Smooth muscle cell (in vitro differentiated cells): ENCODE data around the gene DKK2. TPM values are rescaled to one million over a fixed set of nuclear protein-coding genes. Genes with fewer than 3 reads are reported as not detected.
A peak's percentile ranks its signal among the peaks of the same experiment; 100 is the strongest.

ENCODE experiments used
- DNase-seq: peaks from one replicate; lab custom pipeline; 2025; ENCODE audit not compliant: unreplicated experiment; lab: John Stamatoyannopoulos, UW
- H2AFZ ChIP-seq: fragments of 200-600 bp; sonication (generic); 2 replicates; pipeline ENCODE4 v1.6.0; 2016; ENCODE audit warnings: antibody characterized with exemption, low read depth, mild to moderate bottlenecking
- H3F3A ChIP-seq: fragments of 200-600 bp; sonication (generic); 2 replicates; pipeline ENCODE4 v1.6.0; 2017; ENCODE audit warnings: antibody characterized with exemption, low read depth
- H3K27ac ChIP-seq: fragments of 200-600 bp; sonication (generic); 2 replicates; pipeline ENCODE4 v1.5.1; 2016; ENCODE audit warnings: low read depth, mild to moderate bottlenecking
- H3K27me3 ChIP-seq: fragments of 200-600 bp; sonication (generic); 2 replicates; pipeline ENCODE4 v1.6.1; 2016; ENCODE audit warnings: low read depth, mild to moderate bottlenecking
- H3K36me3 ChIP-seq: fragments of 200-600 bp; sonication (generic); 2 replicates; pipeline ENCODE4 v1.5.1; 2016; ENCODE audit warnings: low read depth
- H3K4me1 ChIP-seq: fragments of 200-600 bp; sonication (generic); 2 replicates; pipeline ENCODE4 v1.5.1; 2016; ENCODE audit warnings: low read depth
- H3K4me2 ChIP-seq: fragments of 200-600 bp; sonication (generic); 2 replicates; pipeline ENCODE4 v1.6.0; 2016; ENCODE audit warnings: mild to moderate bottlenecking
- H3K4me3 ChIP-seq: fragments of 200-600 bp; sonication (generic); 2 replicates; pipeline ENCODE4 v1.5.1; 2016; ENCODE audit warnings: mild to moderate bottlenecking
- H3K79me2 ChIP-seq: fragments of 200-600 bp; sonication (generic); 2 replicates; pipeline ENCODE4 v1.6.0; 2016; ENCODE audit warnings: low read depth, mild to moderate bottlenecking
- H3K9ac ChIP-seq: fragments of 200-600 bp; sonication (generic); 2 replicates; pipeline ENCODE4 v1.6.0; 2016; ENCODE audit warnings: low read depth
- H3K9me3 ChIP-seq: fragments of 200-600 bp; sonication (generic); replicated peaks from 2 replicates; pipeline ENCODE4 v1.5.1; 2016; ENCODE audit warnings: low read depth
- H4K20me1 ChIP-seq: fragments of 200-600 bp; sonication (generic); 2 replicates; pipeline ENCODE4 v1.6.0; 2016; ENCODE audit warnings: low read depth
- WGBS: methylation state at CpG from one replicate; pipeline ENCODE4 v1.1.7; 2016; ENCODE audit warnings: low lambda C conversion rate; 5-methylcytosine and 5-hydroxymethylcytosine counted together
- polyA plus RNA-seq: library from polyadenylated mRNA; unstranded; fragments of >200 nt; fragmentation: Nextera tagmentation; extraction: Ambion mirVana; gene quantifications from 2 replicates; pipeline ENCODE4 v1.2.1, GENCODE V29; 2016
- total RNA-seq: library from RNA; depleted of rRNA; stranded (reverse); fragments of >200 nt; gene quantifications from 2 replicates; pipeline ENCODE4 v1.2.3, GENCODE V29; 2014
- TF ChIP-seq, protein P1 (sequence below): fragments of 200-600 bp; sonication (generic); IDR thresholded peaks from 2 replicates; pipeline ENCODE4 v1.5.1; 2017; ENCODE audit warnings: borderline replicate concordance, mild to moderate bottlenecking, antibody characterized with exemption; ENCODE audit not compliant: insufficient read depth, poor library complexity, severe bottlenecking

Gene DKK2
- total and polyA plus RNA-seq, 2 experiments from 2014 or later, result 325 to 555 TPM

DNA sequence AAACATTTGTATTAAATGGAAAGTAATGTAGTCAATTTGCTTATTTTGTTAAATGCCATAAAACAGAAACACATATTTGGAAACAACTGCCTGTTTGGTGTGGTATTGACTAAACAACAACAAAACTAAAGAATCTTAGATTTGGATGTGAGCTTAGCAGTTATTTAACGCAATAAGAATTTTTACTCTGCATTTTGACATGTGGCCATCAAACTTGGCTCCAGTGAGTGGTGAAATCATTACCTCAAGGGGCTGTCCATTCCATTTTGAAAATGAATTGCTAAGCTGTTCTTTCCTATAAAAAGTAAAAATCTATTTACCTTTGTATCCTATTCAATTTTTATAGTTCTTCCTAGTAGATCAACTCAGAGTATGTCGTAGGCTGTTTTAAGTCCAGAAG is 84.2 kb downstream of the DKK2 start:
- H4K20me1 ChIP-seq, result peaks cover 96% of the 10 kb centered on the region

DNA sequence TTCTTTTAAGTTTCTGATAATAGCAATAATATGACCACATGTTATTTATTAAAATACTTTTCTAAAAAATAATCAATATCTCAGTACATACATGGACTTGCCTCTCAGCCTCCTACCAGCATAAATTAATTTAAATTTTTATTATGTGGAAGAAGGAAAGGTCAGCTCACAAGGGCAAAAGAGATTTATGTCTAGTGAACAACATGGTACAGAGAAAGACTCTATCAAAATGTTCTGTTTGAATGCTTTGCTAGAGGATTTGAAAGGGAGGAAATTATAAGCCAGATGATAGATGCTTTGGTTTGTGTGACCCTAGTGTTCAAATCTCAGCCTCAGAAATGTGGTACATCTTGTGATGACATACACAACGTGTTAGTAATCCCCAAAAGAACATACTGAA is 94.3 kb downstream of the DKK2 start:
- no peak overlapping the region for H3K4me2 ChIP-seq
- H3K36me3 ChIP-seq, result no peaks in the 10 kb centered on the region
- no peaks in the 10 kb centered on the region for H3K4me1 ChIP-seq
- H3K27ac ChIP-seq, result no peak overlapping the region
- H3K9ac ChIP-seq, result no peak overlapping the region
- H2AFZ ChIP-seq, result no peak overlapping the region
- H3K4me3 ChIP-seq, result no peak overlapping the region
- DNase-seq, result no peak
- H3F3A ChIP-seq, result peaks cover 5% of the 10 kb centered on the region
- TF ChIP-seq, protein P1, sequence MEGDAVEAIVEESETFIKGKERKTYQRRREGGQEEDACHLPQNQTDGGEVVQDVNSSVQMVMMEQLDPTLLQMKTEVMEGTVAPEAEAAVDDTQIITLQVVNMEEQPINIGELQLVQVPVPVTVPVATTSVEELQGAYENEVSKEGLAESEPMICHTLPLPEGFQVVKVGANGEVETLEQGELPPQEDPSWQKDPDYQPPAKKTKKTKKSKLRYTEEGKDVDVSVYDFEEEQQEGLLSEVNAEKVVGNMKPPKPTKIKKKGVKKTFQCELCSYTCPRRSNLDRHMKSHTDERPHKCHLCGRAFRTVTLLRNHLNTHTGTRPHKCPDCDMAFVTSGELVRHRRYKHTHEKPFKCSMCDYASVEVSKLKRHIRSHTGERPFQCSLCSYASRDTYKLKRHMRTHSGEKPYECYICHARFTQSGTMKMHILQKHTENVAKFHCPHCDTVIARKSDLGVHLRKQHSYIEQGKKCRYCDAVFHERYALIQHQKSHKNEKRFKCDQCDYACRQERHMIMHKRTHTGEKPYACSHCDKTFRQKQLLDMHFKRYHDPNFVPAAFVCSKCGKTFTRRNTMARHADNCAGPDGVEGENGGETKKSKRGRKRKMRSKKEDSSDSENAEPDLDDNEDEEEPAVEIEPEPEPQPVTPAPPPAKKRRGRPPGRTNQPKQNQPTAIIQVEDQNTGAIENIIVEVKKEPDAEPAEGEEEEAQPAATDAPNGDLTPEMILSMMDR, result no peak
- peaks cover 66% of the 10 kb centered on the region for H4K20me1 ChIP-seq
- 38% methylated on average over 1 of the region's 1 CpG for WGBS
- H3K79me2 ChIP-seq, result peaks cover 58% of the 10 kb centered on the region
- H3K9me3 ChIP-seq, result no peaks in the 10 kb centered on the region
- H3K27me3 ChIP-seq, result no peaks in the 10 kb centered on the region

More for the DNA sequence above, 84.2 kb downstream of the DKK2 start:
- Histone ChIP-seq H3K4me2 (no peak overlapping the region), H2AFZ (no peak overlapping the region), H3F3A (peaks cover 14% of the 10 kb centered on the region), H3K4me3 (no peak overlapping the region), H3K9me3 (no peaks in the 10 kb centered on the region), H3K36me3 (no peaks in the 10 kb centered on the region), H3K27ac (peak overlapping the region; percentile 24), H3K27me3 (no peaks in the 10 kb centered on the region), H3K79me2 (peaks cover 82% of the 10 kb centered on the region), H3K4me1 (no peaks in the 10 kb centered on the region), H3K9ac (no peak overlapping the region)
- no peak for DNase-seq
- TF ChIP-seq, protein P1, result no peak
- whole genome bisulfite sequencing, result 99% methylated on average over 2 of the region's 2 CpGs

DNA sequence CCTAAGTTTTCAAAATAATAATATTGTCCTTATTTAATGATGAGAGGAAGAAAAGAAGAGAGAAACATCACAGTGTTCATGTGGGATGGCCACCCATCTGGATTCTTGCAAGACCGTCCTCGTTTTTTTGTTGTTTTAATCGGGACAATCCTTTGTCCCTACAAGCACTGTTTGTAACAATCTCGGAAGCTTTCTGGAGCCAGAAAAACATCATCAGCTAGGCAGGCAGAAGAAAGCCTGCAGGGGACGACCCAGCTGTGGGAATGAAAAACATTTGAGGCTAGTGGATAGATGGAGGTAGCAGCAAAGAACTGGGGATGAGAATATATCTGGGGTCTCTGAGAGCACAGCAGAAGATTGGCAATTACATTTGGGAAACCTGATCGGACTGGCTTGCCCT is 105.6 kb downstream of the DKK2 start:
- Histone ChIP-seq H3K4me1 (peaks cover 8% of the 10 kb centered on the region), H3K79me2 (peaks cover 63% of the 10 kb centered on the region), H3K36me3 (peaks cover 3% of the 10 kb centered on the region), H3K9me3 (no peaks in the 10 kb centered on the region), H4K20me1 (peaks cover 100% of the 10 kb centered on the region), H3K27me3 (no peaks in the 10 kb centered on the region), H2AFZ (no peak overlapping the region), H3K27ac (no peak overlapping the region), H3K4me3 (no peak overlapping the region), H3K9ac (no peak overlapping the region), H3F3A (peaks cover 6% of the 10 kb centered on the region), H3K4me2 (no peak overlapping the region)
- WGBS, result 89% methylated on average over 6 of the region's 6 CpGs
- no peak for DNase-seq
- TF ChIP-seq, protein P1, result no peak

DNA sequence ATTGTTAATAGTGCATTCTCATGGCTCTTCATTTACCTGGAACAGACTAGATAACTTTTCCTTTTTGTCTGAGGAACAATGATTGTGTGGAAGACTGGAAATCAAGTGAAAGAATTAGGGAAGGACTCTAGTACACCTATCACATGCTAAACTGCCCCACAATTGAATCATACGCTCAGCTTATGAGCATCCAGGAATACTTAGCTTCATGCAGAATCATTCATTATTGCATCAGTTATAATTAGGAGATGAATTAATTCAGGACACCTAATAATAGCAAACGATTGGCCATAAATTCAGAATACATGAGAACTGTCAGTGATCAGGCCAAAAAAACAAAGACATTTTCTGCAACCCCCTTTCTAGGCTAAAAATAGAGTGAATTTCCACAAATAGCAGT is 106.9 kb downstream of the DKK2 start:
- Histone ChIP-seq H3K79me2 (peaks cover 64% of the 10 kb centered on the region), H3K27ac (peak overlapping the region; percentile 32), H3K4me1 (peaks cover 8% of the 10 kb centered on the region), H2AFZ (no peak overlapping the region), H3K27me3 (no peaks in the 10 kb centered on the region), H3K4me2 (no peak overlapping the region), H3K36me3 (peaks cover 7% of the 10 kb centered on the region), H3F3A (peaks cover 6% of the 10 kb centered on the region), H3K9me3 (no peaks in the 10 kb centered on the region), H3K9ac (no peak overlapping the region), H4K20me1 (peaks cover 100% of the 10 kb centered on the region), H3K4me3 (no peak overlapping the region)
- no peak for DNase-seq
- 87% methylated on average over 2 of the region's 2 CpGs for WGBS
- TF ChIP-seq, protein P1, result no peak
